NT2/D1 (cell line): ENCODE data around the gene ADAMTS13.

Source experiments
- SUZ12 ChIP-seq: IDR thresholded peaks from 2 replicates; pipeline ENCODE4 v1.6.1; 2011; ENCODE audit not compliant: insufficient read length, insufficient read depth; ENCODE audit errors: extremely low read depth
- YY1 ChIP-seq: IDR thresholded peaks from 2 replicates; pipeline ENCODE4 v1.6.1; 2011; ENCODE audit not compliant: insufficient read length, insufficient read depth
- ZNF274 ChIP-seq: IDR thresholded peaks from 2 replicates; pipeline ENCODE4 v1.6.1; 2011; ENCODE audit warnings: mild to moderate bottlenecking, low read depth, low read length

GRCh38 chr9:133457748-133458147, 35.6 kb downstream of the ADAMTS13 start:
- TF ChIP-seq ZNF274, result no peak
- TF ChIP-seq SUZ12, result no peak
- TF ChIP-seq YY1, result no peak
